Measurements from ENCODE around the gene CCDC73.
"Not testable (repeated sequence)": the region's sequence is repeated elsewhere in the genome, so short reads cannot be mapped to it uniquely, and the experiment has no call there.

The CCDC73 gene

GRCh38 chr11:32610797-32611352 is 183.6 kb downstream of the CCDC73 start:
- Mint-ChIP-seq H3K9me3 (peaks cover 20% of the 10 kb centered on the region), H3K27me3 (no peaks in the 10 kb centered on the region), H3K36me3 (ENCODE audit: low read depth) (peaks cover 34% of the 10 kb centered on the region), H3K4me3 (no peak overlapping the region), H3K27ac (no peak overlapping the region), H3K4me1 (ENCODE audit: low read depth) (peaks cover 4% of the 10 kb centered on the region)
- DNase-seq: no peak

GRCh38 chr11:32608826-32609225 is 185.6 kb downstream of the CCDC73 start:
- H3K27me3 Mint-ChIP-seq; H3K27ac Mint-ChIP-seq; H3K4me1 Mint-ChIP-seq (ENCODE audit: low read depth); DNase-seq; H3K4me3 Mint-ChIP-seq: not testable (repeated sequence)
- Mint-ChIP-seq H3K36me3 (ENCODE audit: low read depth) (peaks cover 51% of the 10 kb centered on the region), H3K9me3 (peaks cover 20% of the 10 kb centered on the region)

GRCh38 chr11:32606220-32606619 is 188.2 kb downstream of the CCDC73 start:
- H3K27me3 Mint-ChIP-seq: no peaks in the 10 kb centered on the region
- no peak overlapping the region for H3K4me3 Mint-ChIP-seq
- peaks cover 10% of the 10 kb centered on the region for H3K4me1 Mint-ChIP-seq (ENCODE audit: low read depth)
- H3K9me3 Mint-ChIP-seq: peaks cover 20% of the 10 kb centered on the region
- H3K36me3 Mint-ChIP-seq (ENCODE audit: low read depth): peaks cover 76% of the 10 kb centered on the region
- H3K27ac Mint-ChIP-seq: no peak overlapping the region
- DNase-seq: no peak

GRCh38 chr11:32602657-32603415 is 191.6 kb downstream of the CCDC73 start:
- peaks cover 12% of the 10 kb centered on the region for H3K4me1 Mint-ChIP-seq (ENCODE audit: low read depth)
- H3K4me3 Mint-ChIP-seq: no peak overlapping the region
- peak overlapping the region; percentile 26 for H3K27ac Mint-ChIP-seq
- no peaks in the 10 kb centered on the region for H3K27me3 Mint-ChIP-seq
- peaks cover 6% of the 10 kb centered on the region for H3K9me3 Mint-ChIP-seq
- no peak for DNase-seq
- H3K36me3 Mint-ChIP-seq (ENCODE audit: low read depth): peaks cover 81% of the 10 kb centered on the region

GRCh38 chr11:32597921-32598320 is 196.5 kb downstream of the CCDC73 start:
- H3K36me3 Mint-ChIP-seq (ENCODE audit: low read depth): peaks cover 90% of the 10 kb centered on the region
- DNase-seq: no peak
- H3K27me3 Mint-ChIP-seq: no peaks in the 10 kb centered on the region
- peaks cover 49% of the 10 kb centered on the region for H3K4me1 Mint-ChIP-seq (ENCODE audit: low read depth)
- peak overlapping the region; percentile 45 for H3K27ac Mint-ChIP-seq
- no peak overlapping the region for H3K4me3 Mint-ChIP-seq
- no peaks in the 10 kb centered on the region for H3K9me3 Mint-ChIP-seq

- not testable (repeated sequence) for H3K27me3 Mint-ChIP-seq, H3K9me3 Mint-ChIP-seq, H3K4me3 Mint-ChIP-seq
- DNase-seq: peak; percentile 54
- H3K27ac Mint-ChIP-seq: peak overlapping the region; percentile 73
- peaks cover 90% of the 10 kb centered on the region for H3K36me3 Mint-ChIP-seq (ENCODE audit: low read depth)
- peaks cover 54% of the 10 kb centered on the region for H3K4me1 Mint-ChIP-seq (ENCODE audit: low read depth)
Measured at GRCh38 chr11:32596114-32596513, 198.3 kb downstream of the CCDC73 start.

- H3K9me3 Mint-ChIP-seq: no peaks in the 10 kb centered on the region
- H3K36me3 Mint-ChIP-seq (ENCODE audit: low read depth): peaks cover 93% of the 10 kb centered on the region
- no peak for DNase-seq
- H3K4me3 Mint-ChIP-seq: no peak overlapping the region
- H3K27ac Mint-ChIP-seq: no peak overlapping the region
- peaks cover 59% of the 10 kb centered on the region for H3K4me1 Mint-ChIP-seq (ENCODE audit: low read depth)
- H3K27me3 Mint-ChIP-seq: no peaks in the 10 kb centered on the region
Measured at GRCh38 chr11:32594272-32594671, 200.2 kb downstream of the CCDC73 start.

GRCh38 chr11:32586576-32587190 is 207.8 kb downstream of the CCDC73 start:
- H3K9me3 Mint-ChIP-seq: no peaks in the 10 kb centered on the region
- H3K27me3 Mint-ChIP-seq: no peaks in the 10 kb centered on the region
- H3K4me1 Mint-ChIP-seq (ENCODE audit: low read depth): peaks cover 52% of the 10 kb centered on the region
- no peak for DNase-seq
- H3K27ac Mint-ChIP-seq: peak overlapping the region; percentile 99
- H3K36me3 Mint-ChIP-seq (ENCODE audit: low read depth): peaks cover 76% of the 10 kb centered on the region
- peak overlapping the region; percentile 97 for H3K4me3 Mint-ChIP-seq

- peak overlapping the region; percentile 97 for H3K4me3 Mint-ChIP-seq
- H3K36me3 Mint-ChIP-seq (ENCODE audit: low read depth): peaks cover 60% of the 10 kb centered on the region
- peaks cover 47% of the 10 kb centered on the region for H3K4me1 Mint-ChIP-seq (ENCODE audit: low read depth)
Measured at GRCh38 chr11:32584921-32585320, 209.5 kb downstream of the CCDC73 start.

GRCh38 chr11:32583459-32584271 is 210.8 kb downstream of the CCDC73 start, which contains the start of gene EIF3M:
EIF3M (plus strand) TSS chr11:32583831; CDS start chr11:32583888, 57 bp downstream.
- Mint-ChIP-seq H3K36me3 (ENCODE audit: low read depth) (peaks cover 47% of the 10 kb centered on the region), H3K27me3 (no peaks in the 10 kb centered on the region), H3K4me1 (ENCODE audit: low read depth) (peaks cover 42% of the 10 kb centered on the region), H3K9me3 (no peaks in the 10 kb centered on the region), H3K4me3 (peak within 1 kb of the TSS; percentile 97), H3K27ac (peak within 1 kb of the TSS; percentile 99)
- DNase-seq: peak; percentile 96

More at GRCh38 chr11:32584921-32585320, 209.5 kb downstream of the CCDC73 start:
- Mint-ChIP-seq H3K27ac (peak overlapping the region; percentile 99), H3K9me3 (no peaks in the 10 kb centered on the region), H3K27me3 (no peaks in the 10 kb centered on the region)
- DNase-seq: no peak

- Mint-ChIP-seq H3K27me3 (no peaks in the 10 kb centered on the region), H3K4me1 (ENCODE audit: low read depth) (peaks cover 28% of the 10 kb centered on the region), H3K27ac (no peak overlapping the region), H3K4me3 (no peak overlapping the region), H3K36me3 (ENCODE audit: low read depth) (peaks cover 29% of the 10 kb centered on the region), H3K9me3 (no peaks in the 10 kb centered on the region)
- no peak for DNase-seq
Measured at GRCh38 chr11:32581556-32581955, 212.9 kb downstream of the CCDC73 start.

- peaks cover 23% of the 10 kb centered on the region for H3K36me3 Mint-ChIP-seq (ENCODE audit: low read depth)
- no peak overlapping the region for H3K27ac Mint-ChIP-seq
- no peak overlapping the region for H3K4me3 Mint-ChIP-seq
- no peaks in the 10 kb centered on the region for H3K9me3 Mint-ChIP-seq
- H3K4me1 Mint-ChIP-seq (ENCODE audit: low read depth): peaks cover 23% of the 10 kb centered on the region
- DNase-seq: no peak
- no peaks in the 10 kb centered on the region for H3K27me3 Mint-ChIP-seq
Measured at GRCh38 chr11:32580967-32581366, 213.5 kb downstream of the CCDC73 start.

- Mint-ChIP-seq H3K27me3 (no peaks in the 10 kb centered on the region), H3K36me3 (ENCODE audit: low read depth) (no peaks in the 10 kb centered on the region), H3K27ac (no peak overlapping the region), H3K9me3 (no peaks in the 10 kb centered on the region), H3K4me3 (no peak overlapping the region), H3K4me1 (ENCODE audit: low read depth) (no peaks in the 10 kb centered on the region)
- no peak for DNase-seq
Measured at GRCh38 chr11:32576456-32576855, 218.0 kb downstream of the CCDC73 start.

GRCh38 chr11:32575070-32575469 is 219.4 kb downstream of the CCDC73 start:
- H3K36me3 Mint-ChIP-seq (ENCODE audit: low read depth): no peaks in the 10 kb centered on the region
- no peak overlapping the region for H3K27ac Mint-ChIP-seq
- no peak overlapping the region for H3K4me3 Mint-ChIP-seq
- H3K4me1 Mint-ChIP-seq (ENCODE audit: low read depth): no peaks in the 10 kb centered on the region
- no peak for DNase-seq
- no peaks in the 10 kb centered on the region for H3K9me3 Mint-ChIP-seq
- peaks cover 7% of the 10 kb centered on the region for H3K27me3 Mint-ChIP-seq

Measured in activated T-cell treated with anti-CD3 and anti-CD28 coated beads, Interleukin-2, amount 50 U/mL, for 24 hours (primary cell).